Thyroid gland (tissue), 4 donors: ENCODE results near the gene STOX1.

Source experiments
- CTCF ChIP-seq, 6 experiments: fragments of 200-600 bp in 3 of 6; fragments of 450-650 bp in 3 of 6; sonication (generic) in 3 of 6; IDR thresholded peaks; one replicate each; pipeline ENCODE4 v1.5.1; 2016 to 2019; ENCODE audit warnings: antibody characterized with exemption in 6 of 6, mild to moderate bottlenecking in 2 of 6, inconsistent platforms in 1 of 6, moderate library complexity in 1 of 6
- POLR2A ChIP-seq, 2 donors: fragments of 450-650 bp; IDR thresholded peaks; one replicate each; pipeline ENCODE4 v1.6.1; 2017; ENCODE audit warnings: antibody characterized with exemption in 2 of 2, mild to moderate bottlenecking in 2 of 2, moderate library complexity in 1 of 2

GRCh38 chr10:68864611-68865010, 37.3 kb downstream of the STOX1 start:
- TF ChIP-seq CTCF (IDR thresholded peaks at IDR 0.05) (no peak), POLR2A (IDR thresholded peaks at IDR 0.05) (no peak)
